ENCODE data around the gene EPHB4.
"Not testable (repeated sequence)": the region's sequence is repeated elsewhere in the genome, so short reads cannot be mapped to it uniquely, and the experiment has no call there.

Gene EPHB4

GRCh38 chr7:100783804-100784203 lies 43.5 kb downstream of the EPHB4 start:
- FAIRE-seq: no peak

GRCh38 chr7:100781255-100781654 lies 46.1 kb downstream of the EPHB4 start:
- FAIRE-seq: no peak

GRCh38 chr7:100779359-100779758 lies 48.0 kb downstream of the EPHB4 start:
- FAIRE-seq: no peak

GRCh38 chr7:100778061-100778621 lies 49.2 kb downstream of the EPHB4 start:
- FAIRE-seq: no peak

GRCh38 chr7:100773491-100773890 lies 53.8 kb downstream of the EPHB4 start:
- FAIRE-seq: no peak

GRCh38 chr7:100768784-100769183 lies 58.5 kb downstream of the EPHB4 start:
- no peak for FAIRE-seq

GRCh38 chr7:100765250-100765649 lies 62.1 kb downstream of the EPHB4 start:
- FAIRE-seq: no peak

GRCh38 chr7:100764841-100765240 lies 62.5 kb downstream of the EPHB4 start:
- FAIRE-seq: no peak

GRCh38 chr7:100763556-100764140 lies 63.7 kb downstream of the EPHB4 start:
- FAIRE-seq: no peak

- FAIRE-seq: not testable (repeated sequence)
Measured at GRCh38 chr7:100762841-100763240, 64.5 kb downstream of the EPHB4 start.

GRCh38 chr7:100759357-100760171 lies 67.8 kb downstream of the EPHB4 start:
- FAIRE-seq: no peak

GRCh38 chr7:100753750-100754149 lies 73.6 kb downstream of the EPHB4 start:
- FAIRE-seq: no peak

- FAIRE-seq: no peak
Measured at GRCh38 chr7:100752994-100753393, 74.3 kb downstream of the EPHB4 start.
